HUES6 (cell line): ENCODE results near the gene HARS2.
"Not testable (repeated sequence)": the region's sequence is repeated elsewhere in the genome, so short reads cannot be mapped to it uniquely, and the experiment has no call there.

Source experiments
- H3K27ac ChIP-seq: 2 replicates; pipeline ENCODE4 v1.7.0; 2013; ENCODE audit warnings: low read depth, mild to moderate bottlenecking, low read length, inconsistent platforms
- H3K27me3 ChIP-seq: 2 replicates; pipeline ENCODE4 v1.6.1; 2013; ENCODE audit warnings: low read length; ENCODE audit not compliant: control insufficient read depth, insufficient read depth
- H3K36me3 ChIP-seq: 2 replicates; pipeline ENCODE4 v1.6.1; 2013; ENCODE audit warnings: low read length; ENCODE audit not compliant: control insufficient read depth, insufficient read depth
- H3K4me1 ChIP-seq: 2 replicates; pipeline ENCODE4 v1.6.1; 2013; ENCODE audit warnings: low read length; ENCODE audit not compliant: control insufficient read depth, insufficient read depth
- H3K4me3 ChIP-seq: 2 replicates; pipeline ENCODE4 v1.5.1; 2013; ENCODE audit warnings: low read depth, low read length
- H3K9ac ChIP-seq: one replicate; pipeline ENCODE4 v1.6.1; 2013; ENCODE audit warnings: mild to moderate bottlenecking, low read length
- H3K9me3 ChIP-seq: 2 replicates; pipeline ENCODE4 v1.6.1; 2013; ENCODE audit warnings: low read depth, low read length; ENCODE audit not compliant: control insufficient read depth, insufficient read depth

The HARS2 gene

GRCh38 chr5:140707812-140708211, 16.6 kb downstream of the HARS2 start:
- no peak overlapping the region for H3K9ac ChIP-seq
- no peaks in the 10 kb centered on the region for H3K4me1 ChIP-seq
- no peak overlapping the region for H3K4me3 ChIP-seq
- no peaks in the 10 kb centered on the region for H3K9me3 ChIP-seq
- peaks cover 44% of the 10 kb centered on the region for H3K36me3 ChIP-seq
- no peak overlapping the region for H3K27ac ChIP-seq
- H3K27me3 ChIP-seq: no peaks in the 10 kb centered on the region

GRCh38 chr5:140708787-140709186, 17.5 kb downstream of the HARS2 start:
- H3K36me3 ChIP-seq: peaks cover 36% of the 10 kb centered on the region
- H3K9ac ChIP-seq, H3K27me3 ChIP-seq, H3K4me1 ChIP-seq, H3K4me3 ChIP-seq, H3K9me3 ChIP-seq, H3K27ac ChIP-seq: not testable (repeated sequence)

GRCh38 chr5:140710899-140711552, 19.8 kb downstream of the HARS2 start:
- H3K9ac ChIP-seq: peak overlapping the region; percentile 40
- no peaks in the 10 kb centered on the region for H3K9me3 ChIP-seq
- no peak overlapping the region; the same call in 1 of the 2 replicates for H3K27ac ChIP-seq
- H3K4me3 ChIP-seq: peak overlapping the region; percentile 65
- H3K4me1 ChIP-seq: no peaks in the 10 kb centered on the region
- H3K27me3 ChIP-seq: no peaks in the 10 kb centered on the region
- H3K36me3 ChIP-seq: peaks cover 13% of the 10 kb centered on the region

- H3K4me1 ChIP-seq: no peaks in the 10 kb centered on the region
- H3K9ac ChIP-seq: no peak overlapping the region
- peaks cover 7% of the 10 kb centered on the region; the same call in 1 of the 2 replicates for H3K36me3 ChIP-seq
- peak overlapping the region; percentile 65; the same call in 1 of the 2 replicates for H3K4me3 ChIP-seq
- no peaks in the 10 kb centered on the region for H3K9me3 ChIP-seq
- H3K27ac ChIP-seq: no peak overlapping the region
- no peaks in the 10 kb centered on the region for H3K27me3 ChIP-seq
Observed at GRCh38 chr5:140711794-140712193, 20.5 kb downstream of the HARS2 start.

GRCh38 chr5:140713562-140714094, 22.4 kb downstream of the HARS2 start:
- Histone ChIP-seq H3K9ac (no peak overlapping the region), H3K9me3 (no peaks in the 10 kb centered on the region), H3K27ac (no peak overlapping the region), H3K36me3 (no peaks in the 10 kb centered on the region), H3K27me3 (no peaks in the 10 kb centered on the region), H3K4me3 (no peak overlapping the region), H3K4me1 (no peaks in the 10 kb centered on the region)

GRCh38 chr5:140716238-140716637, 25.0 kb downstream of the HARS2 start:
- not testable (repeated sequence) for H3K9ac ChIP-seq

GRCh38 chr5:140718266-140718592, 27.0 kb downstream of the HARS2 start:
- Histone ChIP-seq H3K27ac (no peak overlapping the region), H3K9ac (no peak overlapping the region)

More at GRCh38 chr5:140716238-140716637, 25.0 kb downstream of the HARS2 start:
- H3K27ac ChIP-seq, H3K4me3 ChIP-seq, H3K9me3 ChIP-seq, H3K4me1 ChIP-seq, H3K27me3 ChIP-seq, H3K36me3 ChIP-seq: not testable (repeated sequence)

GRCh38 chr5:140720738-140721137, 29.5 kb downstream of the HARS2 start:
- H3K36me3 ChIP-seq, H3K9me3 ChIP-seq, H3K4me3 ChIP-seq, H3K4me1 ChIP-seq, H3K9ac ChIP-seq, H3K27me3 ChIP-seq, H3K27ac ChIP-seq: not testable (repeated sequence)

More at GRCh38 chr5:140718266-140718592, 27.0 kb downstream of the HARS2 start:
- H3K27me3 ChIP-seq: no peaks in the 10 kb centered on the region
- H3K4me1 ChIP-seq: no peaks in the 10 kb centered on the region
- no peak overlapping the region for H3K4me3 ChIP-seq
- H3K36me3 ChIP-seq: no peaks in the 10 kb centered on the region
- no peaks in the 10 kb centered on the region for H3K9me3 ChIP-seq

GRCh38 chr5:140721395-140721794, 30.1 kb downstream of the HARS2 start:
- not testable (repeated sequence) for H3K27me3 ChIP-seq, H3K27ac ChIP-seq, H3K9ac ChIP-seq, H3K36me3 ChIP-seq, H3K4me3 ChIP-seq, H3K9me3 ChIP-seq, H3K4me1 ChIP-seq

GRCh38 chr5:140725799-140726471, 34.7 kb downstream of the HARS2 start:
- Histone ChIP-seq H3K27me3 (no peaks in the 10 kb centered on the region; the same call in 1 of the 2 replicates), H3K4me3 (peak overlapping the region; percentile 74), H3K36me3 (no peaks in the 10 kb centered on the region), H3K27ac (no peak overlapping the region), H3K9ac (peak overlapping the region; percentile 2), H3K4me1 (no peaks in the 10 kb centered on the region), H3K9me3 (no peaks in the 10 kb centered on the region)

GRCh38 chr5:140733098-140733497, 41.8 kb downstream of the HARS2 start:
- Histone ChIP-seq H3K9ac (no peak overlapping the region), H3K9me3 (no peaks in the 10 kb centered on the region), H3K4me1 (no peaks in the 10 kb centered on the region), H3K4me3 (no peak overlapping the region), H3K27me3 (peaks cover 3% of the 10 kb centered on the region), H3K27ac (no peak overlapping the region), H3K36me3 (no peaks in the 10 kb centered on the region)
